HK-2 (cell line): ENCODE measurements around the gene OR7D2.
"Not testable (repeated sequence)": the region's sequence is repeated elsewhere in the genome, so short reads cannot be mapped to it uniquely, and the experiment has no call there.

Experiments
- DNase-seq: peaks from one replicate; pipeline ENCODE4 v3.0.0-alpha.2; 2018; ENCODE audit not compliant: unreplicated experiment

OR7D2 gene

DNA sequence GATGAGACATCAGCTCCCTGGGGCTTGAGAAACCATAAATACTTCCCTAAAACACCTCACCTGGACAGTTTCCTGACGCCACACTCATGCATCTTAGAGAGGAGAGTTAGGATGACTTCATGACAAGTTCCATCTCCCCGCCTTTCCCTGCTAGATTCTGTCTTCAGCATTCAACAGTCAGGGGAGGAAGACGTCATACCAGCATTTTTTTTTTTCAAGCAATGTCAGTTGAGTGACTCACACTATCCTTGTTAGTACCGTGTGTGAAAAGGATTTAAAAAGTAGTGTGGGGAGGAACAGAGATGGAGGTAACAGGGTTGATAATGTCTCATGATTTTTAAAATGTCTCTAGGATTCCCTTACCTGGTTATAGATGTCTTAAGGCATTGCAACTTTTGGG lies at the start of gene OR7D2:
TSS of gene OR7D2 (plus strand) at position 79 of the 400 bp plus-strand sequence. CDS start 6,803 bp downstream, outside the sequence.
- DNase-seq: no peak

DNA sequence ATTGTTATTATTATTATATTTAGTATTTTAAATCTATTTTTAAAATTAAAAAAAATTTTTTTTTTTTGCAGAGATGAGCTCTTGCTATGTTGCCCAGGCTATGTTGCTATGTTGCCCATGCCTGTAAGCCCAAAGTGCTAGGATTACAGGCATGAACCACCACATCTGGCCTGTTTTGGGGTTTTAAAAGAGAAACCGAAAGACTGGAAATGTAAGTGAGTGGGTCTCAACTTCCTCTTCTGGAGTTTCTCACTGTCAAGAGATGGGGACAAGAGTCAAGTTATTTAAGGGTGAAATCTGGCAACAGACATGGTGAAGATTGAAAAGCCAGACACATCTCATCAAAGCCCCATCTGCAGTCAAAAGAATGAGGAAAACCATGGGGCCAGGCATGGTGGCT lies 47.8 kb upstream of the OR7D2 start:
- no peak for DNase-seq

DNA sequence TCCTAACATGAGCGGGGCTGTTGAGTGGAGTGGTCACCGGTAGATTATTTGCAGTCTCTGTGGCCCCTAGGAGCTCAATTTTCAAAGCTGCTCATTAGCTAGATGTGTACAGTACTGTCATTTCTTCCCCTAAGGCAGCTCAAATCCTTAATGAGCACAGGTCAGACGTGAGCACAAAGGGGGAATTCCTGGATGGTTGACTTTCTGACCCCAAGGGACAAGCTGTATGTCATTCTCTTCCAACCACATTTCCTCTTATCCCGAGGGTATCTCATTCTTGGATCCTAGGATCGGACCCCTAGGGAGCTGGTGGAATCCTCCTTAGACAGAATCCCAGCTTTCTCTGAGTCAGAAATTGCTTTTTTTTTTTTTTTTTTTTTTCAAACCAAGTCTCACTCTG lies 46.4 kb upstream of the OR7D2 start:
- no peak for DNase-seq

DNA sequence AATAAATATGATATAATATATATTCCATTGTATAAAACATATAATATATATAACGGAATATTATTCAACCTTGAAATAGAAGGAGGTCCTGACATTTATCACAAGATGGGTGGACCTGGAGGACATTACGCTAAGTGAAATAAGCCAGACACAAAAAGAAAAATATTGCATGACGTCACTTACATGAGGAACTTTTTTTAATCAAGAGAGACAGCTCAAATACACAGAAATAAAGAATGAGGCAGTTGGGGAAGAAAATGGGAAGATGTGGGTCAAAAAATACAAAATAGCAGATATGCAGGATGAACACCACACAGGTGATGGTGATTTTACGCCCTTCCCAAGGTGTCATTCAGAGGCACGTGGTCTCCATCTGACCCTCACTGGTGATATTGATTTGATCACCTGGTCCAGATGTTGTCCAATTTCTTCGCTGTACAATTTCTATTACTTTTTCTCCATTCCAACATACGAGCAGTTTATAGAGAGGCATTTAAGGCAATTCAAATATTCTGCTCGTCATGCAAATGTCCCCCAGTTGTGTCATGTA lies 39.1 kb upstream of the OR7D2 start:
- DNase-seq: no peak

DNA sequence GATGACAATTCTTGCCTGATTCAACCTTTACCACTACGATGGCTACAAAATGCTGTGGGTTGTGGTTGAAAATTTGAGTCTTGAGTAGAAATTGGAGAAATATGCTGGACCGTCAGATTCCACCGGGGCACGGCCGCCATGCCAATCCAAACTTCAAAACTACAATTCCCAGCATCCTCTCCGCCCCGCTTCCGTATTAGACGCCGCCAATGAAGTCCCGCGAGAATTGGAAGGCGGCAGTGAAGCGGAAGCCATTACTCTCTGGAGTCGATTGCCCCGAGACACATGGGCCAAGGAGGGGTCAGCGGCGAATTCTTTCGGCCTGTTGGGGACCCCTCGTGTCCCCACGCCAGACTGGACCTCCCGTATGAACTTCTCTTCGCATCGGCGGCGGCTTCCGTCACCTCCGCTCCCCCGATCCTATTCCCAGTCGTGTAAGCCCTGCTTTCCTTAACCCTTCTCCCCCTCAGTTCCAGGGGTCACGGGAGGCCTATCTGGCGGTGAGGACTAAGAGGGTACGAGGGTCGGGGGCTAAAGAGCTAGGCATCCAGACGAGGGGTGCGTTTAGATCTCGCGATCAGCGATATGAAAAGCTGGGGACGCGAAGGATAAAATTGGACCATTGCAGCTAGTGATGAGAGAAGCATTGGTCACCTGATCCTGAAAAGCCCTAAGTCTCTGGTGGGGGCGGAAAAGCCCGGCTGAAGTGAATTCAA lies 38.5 kb upstream of the OR7D2 start, which contains the start of gene ZNF317:
TSS of gene ZNF317 (plus strand) at position 239 of the 716 bp plus-strand sequence. CDS start 15,620 bp downstream, outside the sequence.
- peak; percentile 85 for DNase-seq

DNA sequence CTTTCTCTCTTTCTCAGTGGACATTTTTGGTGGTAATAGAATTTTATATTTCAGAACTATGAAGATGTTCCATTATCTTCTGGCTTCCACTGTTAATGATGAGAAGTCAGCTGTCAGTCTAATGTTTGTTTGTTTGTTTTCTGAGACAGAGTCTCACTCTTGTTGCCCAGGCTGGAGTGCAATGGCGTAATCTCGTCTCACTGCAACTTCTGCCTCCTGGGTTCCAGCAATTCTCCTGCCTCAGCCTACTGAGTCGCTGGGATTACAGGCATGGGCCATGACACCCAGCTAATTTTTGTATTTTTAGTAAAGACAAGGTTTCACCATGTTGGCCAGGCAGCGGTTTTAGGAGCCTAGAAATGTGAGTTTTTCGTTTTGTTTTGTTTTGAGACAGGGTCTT lies 33.9 kb upstream of the OR7D2 start:
- no peak for DNase-seq

DNA sequence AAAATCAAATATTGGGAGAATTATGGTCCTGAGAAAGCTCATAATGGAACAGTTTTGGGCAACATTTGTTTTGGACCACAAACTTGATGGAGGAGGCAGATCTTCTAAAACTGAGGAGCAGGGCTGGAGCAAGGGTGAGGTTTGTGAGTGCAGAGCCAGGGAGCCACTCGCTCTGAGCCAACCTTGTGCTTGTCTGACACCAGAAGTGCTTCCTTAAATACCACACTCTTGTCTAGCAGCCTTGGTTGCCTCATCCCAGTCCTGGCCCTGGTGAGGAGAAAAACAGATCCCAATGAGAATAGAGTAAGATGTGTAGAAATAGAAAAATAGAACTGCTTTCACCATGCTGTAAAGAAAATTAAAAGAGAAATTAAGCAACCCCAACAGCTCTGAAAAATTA lies 31.9 kb upstream of the OR7D2 start:
- DNase-seq: no peak

DNA sequence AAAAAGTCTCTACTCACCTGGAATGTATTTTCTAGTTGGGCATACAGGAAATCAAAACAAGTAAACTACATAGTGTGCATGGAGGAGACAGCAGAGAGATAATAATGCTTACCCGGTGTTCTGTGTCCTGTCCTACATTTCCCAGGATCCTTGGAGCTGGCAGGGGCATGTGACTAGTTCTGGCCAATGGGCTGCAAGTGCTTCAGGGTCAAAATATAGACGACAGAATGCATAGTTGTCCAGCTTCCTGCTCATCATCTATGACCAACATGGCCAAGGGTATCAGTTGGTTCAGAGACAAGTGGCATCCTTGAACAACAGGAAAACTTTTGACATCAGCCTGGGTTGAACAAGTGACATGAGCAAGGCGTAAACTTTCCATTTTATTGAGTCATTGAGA lies 30.1 kb upstream of the OR7D2 start:
- DNase-seq: no peak

DNA sequence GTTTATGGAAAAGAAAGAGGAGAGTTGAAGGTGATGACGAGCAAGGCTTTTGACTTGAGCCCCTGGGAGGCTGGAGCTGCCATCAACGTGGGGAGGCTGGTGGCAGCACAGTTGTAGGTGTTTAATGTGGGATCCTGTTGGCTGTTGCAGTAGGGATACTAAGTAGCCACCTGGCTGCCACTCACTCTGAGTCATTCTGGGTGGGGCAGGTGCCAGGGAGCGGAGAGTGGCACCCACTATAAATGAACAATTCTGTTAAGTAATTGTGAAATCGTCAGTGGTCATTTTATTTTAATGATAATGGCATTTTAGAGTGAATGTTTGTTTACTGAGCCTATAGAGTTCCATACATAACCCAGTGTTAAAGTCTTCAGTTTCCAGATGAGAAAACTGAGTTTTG lies 28.8 kb upstream of the OR7D2 start:
- no peak for DNase-seq

DNA sequence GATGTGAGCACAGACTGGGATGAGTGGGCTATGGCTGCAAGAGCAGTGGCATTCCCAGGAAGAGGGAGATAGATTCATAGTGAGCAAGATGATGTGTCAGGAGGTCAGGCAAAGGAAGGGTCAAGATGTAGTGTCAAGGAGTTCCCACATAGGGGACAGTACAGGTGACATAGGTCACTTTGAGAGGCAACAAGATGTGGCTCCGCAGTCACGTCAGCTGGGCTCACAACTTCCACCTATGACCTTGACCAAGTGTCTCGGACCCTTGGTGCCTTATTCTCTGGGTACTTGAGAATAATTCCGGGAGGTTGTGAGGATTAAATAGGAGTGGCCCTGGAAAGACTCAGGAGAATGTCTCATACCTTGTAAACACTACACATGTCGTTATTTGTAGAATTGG lies 28.1 kb upstream of the OR7D2 start:
- no peak for DNase-seq

DNA sequence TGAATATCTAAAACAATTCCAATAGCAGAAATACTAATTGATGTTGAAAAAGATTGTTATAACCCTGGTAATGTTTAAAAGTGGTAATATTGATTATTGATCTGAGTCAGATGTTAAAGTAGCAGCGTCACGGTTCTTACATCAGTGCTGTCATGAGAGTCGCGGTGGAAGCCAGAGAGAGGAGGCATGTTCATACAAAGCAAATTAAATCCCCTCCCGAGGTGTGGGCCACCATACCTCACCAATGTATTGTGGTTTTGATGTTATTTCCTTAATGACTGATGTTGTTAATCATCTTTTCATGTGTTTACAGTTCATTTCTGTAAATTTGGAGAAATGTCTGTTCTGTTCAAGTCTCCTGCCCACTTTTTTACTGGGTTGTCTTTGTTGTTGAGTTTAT lies 27.4 kb upstream of the OR7D2 start:
- no peak for DNase-seq

DNA sequence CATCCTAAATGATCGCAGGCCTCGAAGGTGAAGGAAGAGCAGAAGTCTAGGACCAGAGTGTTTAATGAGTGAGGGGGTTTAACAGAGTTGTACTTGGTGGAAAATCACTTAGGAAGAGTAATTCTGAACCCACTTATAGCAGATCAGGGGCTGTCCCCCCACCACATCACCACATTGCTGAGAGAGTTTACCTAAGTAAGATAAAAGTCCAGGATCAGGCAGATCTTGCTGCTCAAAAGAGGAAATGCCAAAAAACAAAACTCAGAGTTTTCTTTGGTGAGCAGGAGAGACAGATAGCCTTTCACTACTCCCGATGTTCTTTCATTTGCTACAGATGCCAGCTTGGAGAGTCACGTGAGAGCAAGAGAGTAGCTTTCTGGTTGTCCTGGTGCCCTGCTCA lies 23.2 kb upstream of the OR7D2 start:
- DNase-seq: no peak

DNA sequence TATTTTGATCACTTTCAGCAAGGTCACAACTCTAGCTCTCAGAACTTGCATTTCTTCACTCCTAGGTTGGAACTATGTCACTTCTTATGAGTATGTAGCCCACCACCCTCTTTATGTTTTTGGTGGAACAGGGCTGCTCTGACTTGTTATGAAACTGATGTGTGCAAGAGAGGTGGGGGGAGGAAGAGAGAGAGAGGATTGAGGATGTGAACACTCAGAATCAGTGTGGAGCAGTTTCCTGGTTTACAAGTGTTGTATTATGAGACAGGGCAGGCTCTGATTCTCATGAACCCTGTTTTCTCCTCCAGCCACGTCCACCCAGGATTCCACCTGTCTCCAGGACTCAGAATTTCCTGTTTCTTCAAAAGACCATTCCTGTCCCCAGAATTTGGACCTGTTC lies 22.5 kb upstream of the OR7D2 start:
- DNase-seq: no peak

DNA sequence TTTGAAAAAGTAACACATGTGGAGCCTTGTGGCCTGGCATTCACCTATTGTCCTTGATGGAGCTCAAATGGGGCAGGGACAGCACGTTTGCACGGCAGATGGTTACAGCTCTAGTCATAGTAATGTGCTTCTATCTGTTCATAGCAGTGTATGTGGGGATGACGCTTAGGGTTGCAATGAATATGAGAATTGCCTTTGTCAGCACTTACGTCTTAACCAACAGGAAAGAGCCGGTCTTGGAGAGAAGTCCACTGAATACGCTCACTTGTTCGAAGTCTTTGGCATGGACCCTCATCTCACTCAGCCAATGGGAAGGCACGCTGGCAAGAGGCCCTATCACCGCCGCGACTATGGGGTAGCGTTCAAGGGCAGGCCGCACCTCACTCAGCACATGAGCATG lies 18.9 kb upstream of the OR7D2 start:
- DNase-seq: no peak

DNA sequence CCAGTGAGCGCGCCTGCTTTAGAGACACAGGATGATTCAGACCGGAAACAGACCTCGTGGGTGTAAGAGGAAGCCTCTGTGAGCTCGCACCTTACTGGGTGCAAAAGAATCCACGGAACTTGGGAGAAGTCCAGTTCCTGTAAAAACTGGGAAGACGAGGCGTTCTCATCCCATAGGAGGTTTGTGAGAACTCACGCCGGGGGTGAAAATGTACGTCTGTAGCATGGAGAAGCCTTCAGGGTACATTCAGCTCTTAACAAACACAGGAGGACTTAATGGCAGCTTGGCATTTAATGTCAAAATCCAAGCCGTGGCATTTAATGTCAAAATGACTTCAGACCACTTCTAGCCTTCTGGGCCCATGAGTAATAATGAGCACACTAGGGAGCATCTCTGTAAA lies 17.4 kb upstream of the OR7D2 start:
- DNase-seq: no peak

DNA sequence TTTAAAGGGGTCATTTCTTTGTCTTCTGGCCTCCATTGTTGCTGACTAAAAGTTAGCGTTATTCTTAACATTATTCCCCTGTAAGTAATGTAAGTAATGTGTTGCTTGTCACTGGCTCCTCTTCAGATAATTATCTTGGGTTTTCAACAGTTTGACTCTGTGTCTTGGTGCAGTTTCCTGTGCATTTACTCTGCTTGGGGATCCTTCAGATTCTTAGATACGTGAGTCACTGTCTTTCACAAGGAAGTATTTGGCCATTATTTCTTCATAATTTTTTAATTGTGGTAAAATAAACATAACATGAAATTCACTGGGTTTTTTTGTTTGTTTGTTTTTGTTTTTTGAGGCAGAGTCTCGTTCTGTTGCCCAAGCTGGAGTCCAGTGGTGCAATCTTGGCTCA lies 13.5 kb upstream of the OR7D2 start:
- DNase-seq: no peak

DNA sequence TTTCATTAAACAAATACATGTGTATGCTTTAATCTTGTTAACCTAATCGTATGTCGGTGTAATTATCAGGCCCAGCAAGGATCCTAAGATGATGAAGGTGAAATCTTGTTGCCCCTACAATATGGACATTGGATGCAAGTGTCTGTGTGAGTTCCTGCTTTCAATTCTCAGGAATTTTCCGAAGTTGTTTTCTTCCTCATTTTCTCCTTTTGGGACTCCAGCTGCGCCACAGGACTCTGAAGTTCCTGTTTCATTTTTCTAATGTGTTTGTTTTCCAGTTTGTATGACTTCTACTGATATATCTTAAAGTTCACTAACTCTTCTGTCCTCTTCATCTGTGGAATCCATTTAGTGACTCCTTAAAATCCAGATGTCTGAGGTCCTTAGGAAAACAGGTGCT lies 11.9 kb upstream of the OR7D2 start:
- no peak for DNase-seq

DNA sequence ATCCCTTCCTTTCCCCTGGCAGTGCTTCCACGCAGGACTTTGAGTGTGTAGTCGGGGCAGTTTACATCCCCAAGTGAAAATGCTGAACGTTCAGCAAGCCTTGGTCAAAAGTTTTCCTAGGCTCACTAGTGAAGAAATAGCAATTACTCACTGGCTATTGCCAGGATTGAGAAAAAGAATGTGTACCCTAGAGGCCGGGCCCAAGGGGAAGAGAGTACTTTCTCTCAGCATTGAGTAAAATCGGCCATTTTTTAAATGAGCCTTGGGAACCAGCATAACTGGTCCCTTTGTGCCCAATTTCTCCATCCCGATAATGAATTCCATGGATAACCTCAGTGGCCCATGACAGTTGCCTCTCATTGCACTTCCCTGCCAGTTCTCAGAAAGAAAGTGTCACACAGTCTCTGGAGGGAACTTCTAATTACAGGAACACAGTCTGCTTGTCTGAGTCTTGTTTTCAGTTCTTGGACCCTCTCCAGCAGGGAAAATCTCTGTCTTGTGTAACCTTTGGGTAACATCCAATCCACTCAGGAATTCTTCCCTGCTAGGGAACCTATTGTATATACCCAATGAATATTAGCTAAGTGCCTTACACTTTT lies 7.3 kb upstream of the OR7D2 start:
- DNase-seq: no peak

DNA sequence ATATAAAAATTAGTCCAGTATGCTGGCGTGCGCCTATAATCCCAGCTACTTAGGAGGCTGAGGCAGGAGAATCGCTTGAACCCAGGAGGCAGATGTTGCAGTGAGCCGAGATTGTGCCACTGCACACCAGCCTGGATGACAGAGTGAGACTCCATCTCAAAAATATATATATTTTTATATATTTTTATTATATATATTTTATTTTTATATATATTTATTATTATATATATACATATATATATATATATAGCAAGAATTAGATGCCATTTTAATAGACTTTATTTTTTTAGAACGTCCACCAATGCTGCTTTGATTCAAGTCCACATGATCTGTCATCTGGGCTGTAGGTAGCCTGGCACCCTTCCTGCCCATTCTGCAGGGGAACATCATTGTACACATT lies 3.5 kb upstream of the OR7D2 start:
- DNase-seq: no peak

DNA sequence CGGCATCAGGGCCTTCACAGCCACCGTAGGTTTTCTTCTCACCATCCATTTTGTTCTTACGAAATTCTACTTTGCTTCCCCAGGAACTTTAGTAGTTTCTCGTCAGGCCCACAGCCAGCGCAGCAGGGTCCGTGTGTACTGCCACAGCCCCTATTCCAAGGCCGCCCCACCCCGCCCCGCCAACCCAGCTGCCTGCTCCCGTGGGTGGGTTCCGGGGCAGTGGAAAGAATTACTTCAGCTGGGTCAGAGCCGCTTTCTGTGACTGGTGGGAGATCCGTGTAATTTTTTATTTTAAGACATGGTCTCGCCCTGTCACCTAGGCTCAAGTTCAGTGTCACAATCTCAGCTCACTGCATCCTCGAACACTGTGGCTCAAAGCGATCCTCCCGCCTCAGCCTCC lies 4.2 kb downstream of the OR7D2 start:
- no peak for DNase-seq

DNA sequence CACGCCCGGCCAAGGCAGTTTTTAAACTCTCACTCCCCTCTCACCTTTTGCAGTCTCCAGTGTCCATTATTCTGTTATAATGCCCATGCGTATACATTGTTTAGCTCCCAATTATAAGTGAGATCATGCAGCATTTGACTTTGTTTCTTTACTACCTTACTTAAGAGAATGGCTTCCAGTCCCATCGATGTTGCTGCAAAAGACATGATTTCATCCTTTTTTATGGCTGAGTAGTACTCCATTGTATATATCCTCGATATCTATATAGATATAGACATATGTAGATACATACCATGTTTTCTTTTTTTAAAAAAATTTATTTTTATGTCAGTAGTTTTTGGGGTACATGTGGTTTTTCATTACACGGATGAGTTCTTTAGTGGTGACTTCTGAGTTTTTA lies 8.4 kb downstream of the OR7D2 start:
- no peak for DNase-seq

DNA sequence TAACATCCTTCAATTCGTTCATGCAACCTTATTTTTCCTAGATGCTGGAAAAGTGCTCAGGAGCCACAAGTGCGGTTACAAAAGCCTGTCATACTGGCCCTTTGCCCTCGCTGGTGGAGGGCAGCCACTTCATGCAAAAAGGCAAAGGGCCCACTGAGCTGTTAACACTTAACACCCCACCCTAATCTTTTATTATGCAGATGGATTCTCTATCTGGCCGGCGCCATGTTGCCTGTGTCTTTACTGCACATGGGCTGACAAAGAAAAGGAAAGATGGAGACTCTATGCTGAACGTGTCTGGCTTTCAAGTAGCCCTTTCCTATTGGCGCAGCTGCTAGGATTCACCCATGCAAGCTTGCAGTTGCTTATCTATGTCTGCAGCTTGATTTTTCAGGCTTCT lies 10.8 kb downstream of the OR7D2 start:
- DNase-seq: no peak

DNA sequence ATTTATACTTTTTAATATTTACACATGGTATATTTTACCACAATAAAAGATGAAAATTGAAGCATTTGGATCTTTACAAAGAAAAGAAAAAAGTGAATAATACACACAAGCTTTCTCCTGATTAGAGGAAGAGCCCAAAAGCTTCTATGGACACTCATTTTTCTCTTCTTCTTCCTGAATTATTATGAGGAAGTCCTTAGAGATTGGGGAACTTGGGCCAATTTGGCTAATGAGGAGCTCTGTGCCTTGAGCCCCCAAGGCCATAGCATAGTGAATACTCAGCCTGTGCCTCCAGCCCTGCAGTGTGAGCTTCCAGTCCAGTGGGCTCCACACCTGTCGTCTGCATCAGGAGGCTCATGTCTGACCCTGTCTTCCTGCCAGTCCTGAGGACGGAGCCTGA lies 19.3 kb downstream of the OR7D2 start:
- DNase-seq: not testable (repeated sequence)
